Thymus (tissue), 11 donors: ENCODE results near the gene RGS10. TPM values are rescaled to one million over a fixed set of nuclear protein-coding genes. Genes with fewer than 3 reads are reported as not detected.

ENCODE experiments used
- DNase-seq, 9 donors: peaks; one replicate each; pipeline ENCODE4 v3.0.0-alpha.2; 2013; ENCODE audit warnings: low spot score in 9 of 9, low read depth in 6 of 9, missing footprints in 1 of 9
- H3K27ac ChIP-seq, 2 donors: one replicate each; pipeline ENCODE4 v1.5.1; 2013; ENCODE audit warnings: control low read depth in 1 of 2, low read depth in 1 of 2, low read length in 1 of 2, mild to moderate bottlenecking in 1 of 2, moderate library complexity in 1 of 2
- H3K27me3 ChIP-seq, 2 donors: one replicate each; pipeline ENCODE4 v1.5.1; 2013; ENCODE audit warnings: low read length in 1 of 2; ENCODE audit not compliant: control insufficient read depth in 2 of 2, insufficient read depth in 1 of 2
- H3K36me3 ChIP-seq, 2 donors: one replicate each; pipeline ENCODE4 v1.5.1; 2013; ENCODE audit warnings: low read length in 1 of 2, mild to moderate bottlenecking in 1 of 2, moderate library complexity in 1 of 2; ENCODE audit not compliant: control insufficient read depth in 2 of 2, insufficient read depth in 2 of 2
- H3K4me1 ChIP-seq, 2 donors: one replicate each; pipeline ENCODE4 v1.5.1; 2013; ENCODE audit warnings: low read length in 2 of 2; ENCODE audit not compliant: control insufficient read depth in 2 of 2, insufficient read depth in 2 of 2
- H3K4me3 ChIP-seq, 2 donors: one replicate each; pipeline ENCODE4 v1.5.1; 2013; ENCODE audit warnings: low read length in 2 of 2, control low read depth in 1 of 2, mild to moderate bottlenecking in 1 of 2
- H3K9me3 ChIP-seq, 2 donors: one replicate each; pipeline ENCODE4 v1.5.1; 2013; ENCODE audit warnings: low read length in 1 of 2, mild to moderate bottlenecking in 1 of 2; ENCODE audit not compliant: control insufficient read depth in 2 of 2, insufficient read depth in 1 of 2
- WGBS: extraction: QIAGEN DNeasy Blood & Tissue Kit; methylation state at CpG from one replicate; pipeline ENCODE4 v1.1.7; 2013; 5-methylcytosine and 5-hydroxymethylcytosine counted together
- polyA plus RNA-seq: library from polyadenylated mRNA; stranded (reverse); fragments of 200-250 nt; gene quantifications from one replicate; pipeline ENCODE4 v1.2.3, GENCODE V29; 2013
- total RNA-seq: library from RNA; stranded (reverse); fragments of 120-200 nt; gene quantifications from one replicate; pipeline ENCODE4 v1.2.4, GENCODE V29; 2013
- donor health status: healthy.

The RGS10 gene
- total and polyA plus RNA-seq, 2 donors: 304 to 372 TPM

DNA sequence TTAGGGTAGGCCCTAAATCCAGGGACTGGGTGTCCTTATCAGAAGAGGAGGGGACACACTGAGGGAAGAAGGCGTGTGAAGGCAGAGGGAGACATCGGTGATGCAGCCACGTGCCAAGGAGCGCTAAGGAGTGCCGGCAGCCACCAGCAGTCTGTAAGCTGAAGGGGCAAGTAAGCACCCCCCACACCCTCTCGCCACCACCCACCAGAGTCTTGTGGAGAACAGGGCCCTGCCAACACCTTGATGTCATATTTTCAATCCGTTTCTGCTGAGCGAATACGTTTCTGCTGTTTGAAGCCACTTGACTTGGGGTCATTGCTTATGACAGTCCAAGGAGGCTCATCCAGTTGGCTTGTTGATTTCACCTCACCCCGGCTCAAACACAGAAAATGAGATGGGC lies 37.9 kb downstream of the RGS10 start:
- Histone ChIP-seq H3K36me3 (peaks cover 22 to 62% of the 10 kb centered on the region in 2 donors), H3K27me3 (no peaks in the 10 kb centered on the region), H3K27ac (peak overlapping the region; percentile 94 to 95), H3K9me3 (peaks cover 0 to 3% of the 10 kb centered on the region in 2 donors), H3K4me1 (peaks cover 69 to 83% of the 10 kb centered on the region in 2 donors), H3K4me3 (no peak overlapping the region)
- DNase-seq: no peak
- WGBS: 62% methylated on average over 10 of the region's 10 CpGs

DNA sequence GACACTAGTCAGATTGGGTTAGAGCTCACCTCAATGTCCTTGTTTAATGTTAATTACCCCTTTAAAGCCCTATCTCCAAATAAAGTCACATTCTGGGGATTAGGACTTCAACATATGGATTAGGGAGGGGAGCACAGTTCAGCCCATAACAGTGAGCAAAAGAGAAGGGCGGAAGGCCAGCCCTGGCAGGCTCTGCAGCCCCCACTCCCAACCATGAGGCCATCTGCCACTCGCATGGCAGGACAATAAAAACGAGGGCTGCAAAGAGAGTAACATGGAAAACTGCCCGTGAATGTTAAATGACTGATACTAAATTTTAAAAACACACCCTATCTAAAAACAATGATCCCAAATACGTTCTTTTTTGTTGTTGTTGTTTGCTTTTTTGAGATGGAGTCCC lies 38.7 kb downstream of the RGS10 start:
- Histone ChIP-seq H3K27me3 (no peaks in the 10 kb centered on the region), H3K4me3 (no peak overlapping the region), H3K36me3 (peaks cover 27 to 62% of the 10 kb centered on the region in 2 donors), H3K27ac (peak overlapping the region; percentile 43 to 88), H3K9me3 (peaks cover 0 to 3% of the 10 kb centered on the region in 2 donors), H3K4me1 (peaks cover 76 to 91% of the 10 kb centered on the region in 2 donors)
- 97% methylated on average over 5 of the region's 5 CpGs for WGBS
- no peak for DNase-seq

DNA sequence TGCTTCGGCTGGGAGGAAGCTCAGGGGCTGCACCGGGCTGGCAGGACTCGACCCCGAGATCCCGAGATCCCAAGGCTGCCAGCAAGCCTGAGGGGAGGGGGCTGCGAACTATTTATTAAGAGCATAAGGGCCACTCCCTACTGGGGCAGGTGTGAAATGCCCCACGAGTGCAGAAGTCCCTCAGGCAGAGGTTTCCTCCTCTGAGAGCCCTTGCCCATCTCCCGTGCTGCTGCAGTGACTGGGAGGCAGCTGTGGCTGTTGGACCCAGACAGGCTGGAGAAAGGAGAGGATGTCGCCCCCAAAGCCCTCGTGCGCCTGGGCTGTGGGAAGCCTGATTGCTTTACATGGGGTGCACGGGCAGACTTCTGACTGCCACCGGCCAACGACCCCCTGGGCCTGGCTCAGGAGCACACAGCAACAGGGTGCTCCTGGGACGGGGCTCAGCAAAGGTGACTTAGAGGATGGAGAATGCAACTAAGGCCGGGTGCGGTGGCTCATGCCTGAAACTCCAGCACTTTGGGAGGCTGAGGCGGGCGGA lies 39.8 kb downstream of the RGS10 start:
- Histone ChIP-seq H3K36me3 (peaks cover 30 to 59% of the 10 kb centered on the region in 2 donors), H3K4me1 (peaks cover 73 to 96% of the 10 kb centered on the region in 2 donors), H3K27ac (peak overlapping the region; percentile 88 to 96), H3K4me3 (peak overlapping the region; percentile 16 to 20), H3K27me3 (no peaks in the 10 kb centered on the region), H3K9me3 (peaks cover 0 to 3% of the 10 kb centered on the region in 2 donors)
- DNase-seq: peak in 1 of 9 donors; percentile 42
- 34% methylated on average over 19 of the region's 19 CpGs for WGBS

DNA sequence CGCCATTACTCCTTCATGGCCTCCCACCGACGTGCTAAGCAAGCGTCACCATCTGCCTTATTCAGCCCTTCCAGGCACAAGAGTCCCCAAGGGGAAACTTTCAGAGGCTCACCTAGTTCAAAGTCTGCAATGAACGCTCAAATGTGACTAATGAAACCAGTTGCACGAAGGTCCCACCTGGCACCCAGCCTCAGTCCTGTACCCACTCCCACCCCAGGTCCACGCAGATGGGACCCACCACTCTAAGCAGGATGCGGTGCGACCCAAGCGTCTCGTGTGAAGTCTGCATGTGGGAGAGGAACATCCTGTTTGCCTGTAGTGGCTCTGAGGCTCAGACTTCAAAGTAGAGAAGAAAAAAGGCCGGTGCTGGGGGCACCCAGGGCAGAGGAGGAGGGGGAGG lies 40.3 kb downstream of the RGS10 start:
- H3K4me1 ChIP-seq: peaks cover 71 to 96% of the 10 kb centered on the region in 2 donors
- H3K9me3 ChIP-seq: peaks cover 0 to 3% of the 10 kb centered on the region in 2 donors
- H3K27ac ChIP-seq: peak overlapping the region; percentile 88 to 96
- peak in 7 of 9 donors; percentile 76 to 96 (median 86) for DNase-seq
- H3K36me3 ChIP-seq: peaks cover 32 to 59% of the 10 kb centered on the region in 2 donors
- no peaks in the 10 kb centered on the region for H3K27me3 ChIP-seq
- 5% methylated on average over 12 of the region's 12 CpGs for WGBS
- H3K4me3 ChIP-seq: peak overlapping the region; percentile 16 to 25

DNA sequence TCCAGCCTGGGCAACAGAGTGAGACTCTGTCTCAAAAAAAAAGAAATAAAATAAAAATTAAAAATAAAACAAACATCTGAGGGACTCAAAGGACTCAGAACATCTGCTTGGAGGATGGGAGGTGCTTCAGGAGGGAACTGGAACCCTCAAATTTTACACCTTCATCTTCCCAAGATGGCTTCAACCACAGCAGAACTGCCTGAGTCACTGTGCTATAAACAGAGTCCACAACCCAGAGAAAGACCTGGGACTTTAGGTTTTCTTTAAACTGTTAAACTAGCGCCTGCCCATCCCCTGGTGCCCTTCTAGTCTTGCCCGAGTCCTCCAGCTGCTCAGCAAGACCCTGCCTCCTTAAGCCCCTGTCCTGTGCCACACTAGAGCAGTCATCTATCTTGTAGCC lies 40.8 kb downstream of the RGS10 start:
- 15% methylated on average over 2 of the region's 2 CpGs for WGBS
- H3K4me1 ChIP-seq: peaks cover 66 to 95% of the 10 kb centered on the region in 2 donors
- no peaks in the 10 kb centered on the region for H3K27me3 ChIP-seq
- H3K4me3 ChIP-seq: peak overlapping the region in 1 of 2 donors; percentile 25
- H3K9me3 ChIP-seq: peaks cover 0 to 3% of the 10 kb centered on the region in 2 donors
- H3K36me3 ChIP-seq: peaks cover 29 to 55% of the 10 kb centered on the region in 2 donors
- H3K27ac ChIP-seq: peak overlapping the region; percentile 88 to 96
- peak in 4 of 9 donors; percentile 37 to 69 (median 44) for DNase-seq

DNA sequence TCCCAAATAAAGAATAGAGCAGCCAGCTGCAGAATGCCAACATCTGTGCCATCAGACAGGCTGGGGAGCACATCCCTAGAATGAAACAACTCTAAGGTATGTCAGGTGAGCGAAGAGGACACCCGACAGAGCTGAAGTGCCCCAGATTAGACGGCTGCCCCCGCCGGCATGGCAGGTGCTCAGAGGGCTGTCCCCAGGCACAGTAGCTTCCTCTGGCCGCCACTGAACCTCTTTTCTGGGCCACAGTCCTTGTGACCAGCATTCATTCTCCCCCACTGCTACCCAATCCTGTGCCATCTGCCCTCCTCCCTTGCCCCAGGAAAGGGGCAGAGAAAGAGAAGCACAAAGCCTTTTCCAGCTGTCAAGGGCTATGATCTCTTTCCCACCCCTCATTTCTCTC lies 41.7 kb downstream of the RGS10 start:
- WGBS: 16% methylated on average over 6 of the region's 6 CpGs
- Histone ChIP-seq H3K4me3 (no peak overlapping the region), H3K36me3 (peaks cover 29 to 55% of the 10 kb centered on the region in 2 donors), H3K27ac (peak overlapping the region; percentile 88 to 91), H3K4me1 (peaks cover 63 to 90% of the 10 kb centered on the region in 2 donors), H3K27me3 (no peaks in the 10 kb centered on the region), H3K9me3 (peaks cover 0 to 3% of the 10 kb centered on the region in 2 donors)
- peak in 3 of 9 donors; percentile 37 to 64 (median 45) for DNase-seq

DNA sequence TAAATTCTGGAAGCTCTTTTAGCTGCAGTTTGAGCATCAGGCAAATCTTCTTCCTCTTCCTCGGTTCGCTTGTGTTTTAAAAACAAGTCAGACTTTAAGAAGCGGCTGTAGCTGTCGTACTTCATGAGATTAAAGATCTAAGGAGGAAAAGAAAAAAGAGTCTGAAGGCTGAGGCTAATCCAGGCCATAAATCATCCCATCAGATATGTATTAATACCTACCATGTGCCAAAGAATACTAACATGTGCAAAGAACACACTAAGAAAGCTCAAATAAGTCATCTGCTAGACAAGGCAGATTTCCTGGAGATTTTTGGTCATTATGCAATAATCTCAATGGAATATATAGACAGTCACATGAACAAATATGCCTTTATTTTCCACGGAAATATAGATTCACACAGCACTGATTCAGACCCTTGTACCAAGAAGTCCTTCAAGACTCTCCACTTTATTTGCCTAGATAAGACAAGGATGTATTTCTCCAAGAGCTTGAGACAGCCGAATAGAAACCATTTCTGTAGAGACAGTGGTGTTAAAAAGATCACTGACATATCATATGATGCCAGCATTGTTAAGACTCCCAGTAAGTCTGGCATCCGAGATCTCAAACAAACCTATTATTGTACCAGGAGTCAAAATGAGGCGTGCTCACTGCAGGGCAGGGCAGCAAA lies 42.3 kb downstream of the RGS10 start:
- DNase-seq: peak in 1 of 9 donors; percentile 33
- H3K4me3 ChIP-seq: no peak overlapping the region
- H3K27ac ChIP-seq: peak overlapping the region; percentile 88 to 91
- peaks cover 58 to 89% of the 10 kb centered on the region in 2 donors for H3K4me1 ChIP-seq
- H3K27me3 ChIP-seq: no peaks in the 10 kb centered on the region
- WGBS: 83% methylated on average over 8 of the region's 8 CpGs
- peaks cover 0 to 3% of the 10 kb centered on the region in 2 donors for H3K9me3 ChIP-seq
- peaks cover 29 to 52% of the 10 kb centered on the region in 2 donors for H3K36me3 ChIP-seq

DNA sequence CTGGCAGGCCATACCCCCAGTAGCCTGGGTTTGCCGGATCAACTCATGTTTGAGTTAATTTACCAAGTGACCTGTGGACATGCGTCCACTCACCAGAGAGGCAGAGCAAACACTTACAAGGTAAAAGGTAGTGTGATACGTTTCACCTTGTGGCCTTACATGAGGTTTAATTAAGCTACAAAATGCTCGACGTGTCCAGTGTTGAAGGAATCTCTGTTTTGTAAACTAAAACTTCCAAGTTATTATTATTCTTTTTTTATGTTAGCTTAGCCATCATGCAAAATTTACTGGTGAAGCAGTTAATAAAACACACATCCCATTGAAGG lies 42.9 kb downstream of the RGS10 start:
- H3K27me3 ChIP-seq: no peaks in the 10 kb centered on the region
- H3K4me3 ChIP-seq: no peak overlapping the region
- H3K36me3 ChIP-seq: peaks cover 26 to 47% of the 10 kb centered on the region in 2 donors
- H3K9me3 ChIP-seq: peaks cover 0 to 3% of the 10 kb centered on the region in 2 donors
- no peak for DNase-seq
- peak overlapping the region in 1 of 2 donors; percentile 18 for H3K27ac ChIP-seq
- peaks cover 51 to 83% of the 10 kb centered on the region in 2 donors for H3K4me1 ChIP-seq
- 96% methylated on average over 5 of the region's 5 CpGs for WGBS
